GM23338 (cell line): ENCODE measurements around the gene LRRC63. TPM values are rescaled to one million over a fixed set of nuclear protein-coding genes. Genes with fewer than 3 reads are reported as not detected.

Experiments
- ATAC-seq: fragments of 200-7000 bp; cut with Tn5 transposase; 3 replicates; pipeline ENCODE4 v1.9.1; 2020
- DNase-seq: peaks from one replicate; pipeline ENCODE4 v3.0.0-alpha.2; 2015; ENCODE audit warnings: low spot score
- H2AFZ ChIP-seq: fragments of 200-600 bp; sonication (generic); 2 replicates; pipeline ENCODE4 v1.8.0; 2016; ENCODE audit warnings: antibody characterized with exemption, mild to moderate bottlenecking, moderate library complexity
- H3F3A ChIP-seq: fragments of 200-600 bp; sonication (generic); replicated peaks from 2 replicates; pipeline ENCODE4 v1.8.0; 2017; ENCODE audit warnings: antibody characterized with exemption, mixed run types, low read depth
- H3K27ac ChIP-seq: fragments of 200-600 bp; sonication (generic); 2 replicates; pipeline ENCODE4 v1.6.1; 2016; ENCODE audit warnings: low read depth
- H3K27me3 ChIP-seq: fragments of 200-600 bp; sonication (generic); 2 replicates; pipeline ENCODE4 v1.8.0; 2016; ENCODE audit warnings: mild to moderate bottlenecking, mixed run types, moderate library complexity; ENCODE audit not compliant: insufficient read depth
- H3K36me3 ChIP-seq: fragments of 200-600 bp; sonication (generic); 2 replicates; pipeline ENCODE4 v1.8.0; 2016; ENCODE audit warnings: mild to moderate bottlenecking; ENCODE audit not compliant: insufficient read depth
- H3K4me1 ChIP-seq: fragments of 200-600 bp; sonication (generic); 2 replicates; pipeline ENCODE4 v1.8.0; 2016; ENCODE audit warnings: mild to moderate bottlenecking, moderate library complexity; ENCODE audit not compliant: insufficient read depth
- H3K4me2 ChIP-seq: fragments of 200-600 bp; sonication (generic); 2 replicates; pipeline ENCODE4 v1.7.1; 2017; ENCODE audit warnings: mixed run types
- H3K4me3 ChIP-seq: fragments of 200-600 bp; sonication (generic); 2 replicates; pipeline ENCODE4 v1.6.1; 2016; ENCODE audit warnings: mixed run types
- H3K79me2 ChIP-seq: fragments of 200-600 bp; sonication (generic); replicated peaks from 2 replicates; pipeline ENCODE4 v1.8.0; 2017; ENCODE audit warnings: mild to moderate bottlenecking; ENCODE audit not compliant: insufficient read depth
- H3K9me2 ChIP-seq: fragments of 200-600 bp; sonication (generic); 2 replicates; pipeline ENCODE4 v1.8.0; 2017; ENCODE audit not compliant: insufficient read depth
- H4K20me1 ChIP-seq: fragments of 200-600 bp; sonication (generic); replicated peaks from 2 replicates; pipeline ENCODE4 v1.8.0; 2017; ENCODE audit warnings: mild to moderate bottlenecking; ENCODE audit not compliant: insufficient read depth
- H3K27ac Mint-ChIP-seq: 2 replicates; pipeline ENCODE4 v1.8.0; 2020; ENCODE audit warnings: inconsistent platforms, mild to moderate bottlenecking, moderate library complexity, mixed read lengths
- H3K27me3 Mint-ChIP-seq: 3 replicates; pipeline ENCODE4 v1.8.0; 2022; ENCODE audit warnings: low read depth, mild to moderate bottlenecking, moderate library complexity, mixed read lengths, inconsistent platforms; ENCODE audit not compliant: insufficient read depth, poor library complexity
- H3K36me3 Mint-ChIP-seq: 3 replicates; pipeline ENCODE4 v1.8.0; 2021; ENCODE audit warnings: low read depth, mild to moderate bottlenecking, inconsistent platforms, moderate library complexity, mixed read lengths
- H3K4me1 Mint-ChIP-seq: 3 replicates; pipeline ENCODE4 v1.8.0; 2020; ENCODE audit warnings: mild to moderate bottlenecking, inconsistent platforms, mixed read lengths
- H3K4me3 Mint-ChIP-seq: 3 replicates; pipeline ENCODE4 v1.8.0; 2021; ENCODE audit warnings: moderate library complexity, mild to moderate bottlenecking, inconsistent platforms, mixed read lengths
- H3K9me3 Mint-ChIP-seq: 3 replicates; pipeline ENCODE4 v1.8.0; 2020; ENCODE audit warnings: moderate library complexity, mild to moderate bottlenecking, inconsistent platforms, mixed read lengths
- CREB1 ChIP-seq: fragments of 250-450 bp; sonication (Bioruptor Pico); IDR thresholded peaks from 2 replicates; pipeline ENCODE4 v1.5.0; 2020; ENCODE audit warnings: low read depth, mild to moderate bottlenecking, moderate library complexity
- CTCF ChIP-seq, 2 experiments: fragments of 200-600 bp in 1 of 2; sonication (generic) in 1 of 2; conservative IDR thresholded peaks; 2 replicates each; pipeline versions ENCODE4 v1.5.1 to v1.6.1; 2016 to 2017; ENCODE audit warnings: antibody characterized with exemption in 2 of 2, low read depth in 2 of 2, mild to moderate bottlenecking in 2 of 2, moderate library complexity in 1 of 2
- ETS1 ChIP-seq: IDR thresholded peaks from 2 replicates; pipeline ENCODE4 v1.6.1; 2016; ENCODE audit warnings: antibody characterized with exemption
- EZH2 ChIP-seq: fragments of 200-600 bp; sonication (generic); IDR thresholded peaks from one replicate; pipeline ENCODE4 v1.8.0; 2017; ENCODE audit warnings: antibody characterized with exemption, mild to moderate bottlenecking, low read depth; ENCODE audit not compliant: unreplicated experiment
- EZH2phosphoT487 ChIP-seq: fragments of 200-600 bp; sonication (generic); IDR thresholded peaks from one replicate; pipeline ENCODE4 v1.8.1; 2018; ENCODE audit warnings: antibody characterized with exemption; ENCODE audit not compliant: unreplicated experiment
- JUNB ChIP-seq: IDR thresholded peaks from one replicate; pipeline ENCODE4 v1.6.1; 2016; ENCODE audit warnings: antibody characterized with exemption; ENCODE audit not compliant: unreplicated experiment
- NANOG ChIP-seq: IDR thresholded peaks from 2 replicates; pipeline ENCODE4 v1.6.1; 2016; ENCODE audit warnings: antibody characterized with exemption, borderline replicate concordance
- POLR2AphosphoS5 ChIP-seq: IDR thresholded peaks from 2 replicates; pipeline ENCODE4 v1.6.1; 2016; ENCODE audit warnings: antibody characterized with exemption, low read depth
- REST ChIP-seq: IDR thresholded peaks from one replicate; pipeline ENCODE4 v1.6.1; 2018; ENCODE audit warnings: antibody characterized with exemption; ENCODE audit not compliant: unreplicated experiment
- STAT1 ChIP-seq: IDR thresholded peaks from one replicate; pipeline ENCODE4 v1.6.1; 2016; ENCODE audit warnings: antibody characterized with exemption; ENCODE audit not compliant: unreplicated experiment
- ZNF114 ChIP-seq: fragments of 250-450 bp; sonication (Bioruptor Pico); IDR thresholded peaks from 2 replicates; pipeline ENCODE4 v1.5.0; 2020; ENCODE audit warnings: mild to moderate bottlenecking, moderate library complexity
- ZNF331 ChIP-seq: fragments of 250-450 bp; sonication (Bioruptor Pico); IDR thresholded peaks from 2 replicates; pipeline ENCODE4 v1.5.0; 2020; ENCODE audit warnings: low read depth, mild to moderate bottlenecking, moderate library complexity
- polyA plus RNA-seq: library from polyadenylated mRNA; unstranded; fragments of >200 nt; fragmentation: Nextera tagmentation; extraction: Ambion mirVana; gene quantifications from 2 replicates; pipeline ENCODE4 v1.2.1, GENCODE V29; 2016
- total RNA-seq: library from RNA; depleted of rRNA; stranded (reverse); fragments of >200 nt; shearing (Covaris generic); gene quantifications from 2 replicates; pipeline ENCODE4 v1.2.3, GENCODE V29; 2014
- TF ChIP-seq, protein P1 (sequence below): fragments of 250-450 bp; sonication (Bioruptor Pico); IDR thresholded peaks from 2 replicates; pipeline ENCODE4 v1.5.0; 2020; ENCODE audit warnings: mild to moderate bottlenecking, moderate library complexity

The LRRC63 gene
- total and polyA plus RNA-seq, 2 experiments from 2014 or later, result not detected

DNA sequence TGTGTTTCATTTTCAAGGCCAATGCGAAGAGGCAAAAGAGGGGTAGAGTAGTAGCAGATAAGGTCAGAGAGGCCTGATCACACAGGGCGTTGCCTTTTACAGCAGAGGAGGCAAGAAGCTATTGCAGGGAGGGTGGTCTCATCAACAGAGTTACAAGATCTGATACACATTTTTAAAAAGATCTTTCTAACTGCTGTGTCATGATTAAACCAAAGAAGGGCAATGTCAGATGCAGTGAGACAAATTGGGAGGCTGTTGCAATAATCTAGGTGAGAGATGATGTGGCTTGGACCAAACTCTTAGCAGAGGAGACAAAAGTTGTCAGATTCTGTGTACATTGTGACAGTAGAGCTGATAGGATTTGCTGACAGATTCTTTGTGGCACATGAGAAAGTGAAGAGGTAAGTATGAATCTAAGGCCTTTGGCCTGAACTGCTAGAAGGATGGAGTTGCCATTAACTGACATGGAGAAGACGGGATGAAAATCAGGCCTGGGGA lies 13.0 kb upstream of the LRRC63 start:
- no peak for TF ChIP-seq ZNF114 (CRISPR knock-in tag)
- no peak for TF ChIP-seq POLR2AphosphoS5
- no peak for TF ChIP-seq NANOG
- TF ChIP-seq, protein P1, sequence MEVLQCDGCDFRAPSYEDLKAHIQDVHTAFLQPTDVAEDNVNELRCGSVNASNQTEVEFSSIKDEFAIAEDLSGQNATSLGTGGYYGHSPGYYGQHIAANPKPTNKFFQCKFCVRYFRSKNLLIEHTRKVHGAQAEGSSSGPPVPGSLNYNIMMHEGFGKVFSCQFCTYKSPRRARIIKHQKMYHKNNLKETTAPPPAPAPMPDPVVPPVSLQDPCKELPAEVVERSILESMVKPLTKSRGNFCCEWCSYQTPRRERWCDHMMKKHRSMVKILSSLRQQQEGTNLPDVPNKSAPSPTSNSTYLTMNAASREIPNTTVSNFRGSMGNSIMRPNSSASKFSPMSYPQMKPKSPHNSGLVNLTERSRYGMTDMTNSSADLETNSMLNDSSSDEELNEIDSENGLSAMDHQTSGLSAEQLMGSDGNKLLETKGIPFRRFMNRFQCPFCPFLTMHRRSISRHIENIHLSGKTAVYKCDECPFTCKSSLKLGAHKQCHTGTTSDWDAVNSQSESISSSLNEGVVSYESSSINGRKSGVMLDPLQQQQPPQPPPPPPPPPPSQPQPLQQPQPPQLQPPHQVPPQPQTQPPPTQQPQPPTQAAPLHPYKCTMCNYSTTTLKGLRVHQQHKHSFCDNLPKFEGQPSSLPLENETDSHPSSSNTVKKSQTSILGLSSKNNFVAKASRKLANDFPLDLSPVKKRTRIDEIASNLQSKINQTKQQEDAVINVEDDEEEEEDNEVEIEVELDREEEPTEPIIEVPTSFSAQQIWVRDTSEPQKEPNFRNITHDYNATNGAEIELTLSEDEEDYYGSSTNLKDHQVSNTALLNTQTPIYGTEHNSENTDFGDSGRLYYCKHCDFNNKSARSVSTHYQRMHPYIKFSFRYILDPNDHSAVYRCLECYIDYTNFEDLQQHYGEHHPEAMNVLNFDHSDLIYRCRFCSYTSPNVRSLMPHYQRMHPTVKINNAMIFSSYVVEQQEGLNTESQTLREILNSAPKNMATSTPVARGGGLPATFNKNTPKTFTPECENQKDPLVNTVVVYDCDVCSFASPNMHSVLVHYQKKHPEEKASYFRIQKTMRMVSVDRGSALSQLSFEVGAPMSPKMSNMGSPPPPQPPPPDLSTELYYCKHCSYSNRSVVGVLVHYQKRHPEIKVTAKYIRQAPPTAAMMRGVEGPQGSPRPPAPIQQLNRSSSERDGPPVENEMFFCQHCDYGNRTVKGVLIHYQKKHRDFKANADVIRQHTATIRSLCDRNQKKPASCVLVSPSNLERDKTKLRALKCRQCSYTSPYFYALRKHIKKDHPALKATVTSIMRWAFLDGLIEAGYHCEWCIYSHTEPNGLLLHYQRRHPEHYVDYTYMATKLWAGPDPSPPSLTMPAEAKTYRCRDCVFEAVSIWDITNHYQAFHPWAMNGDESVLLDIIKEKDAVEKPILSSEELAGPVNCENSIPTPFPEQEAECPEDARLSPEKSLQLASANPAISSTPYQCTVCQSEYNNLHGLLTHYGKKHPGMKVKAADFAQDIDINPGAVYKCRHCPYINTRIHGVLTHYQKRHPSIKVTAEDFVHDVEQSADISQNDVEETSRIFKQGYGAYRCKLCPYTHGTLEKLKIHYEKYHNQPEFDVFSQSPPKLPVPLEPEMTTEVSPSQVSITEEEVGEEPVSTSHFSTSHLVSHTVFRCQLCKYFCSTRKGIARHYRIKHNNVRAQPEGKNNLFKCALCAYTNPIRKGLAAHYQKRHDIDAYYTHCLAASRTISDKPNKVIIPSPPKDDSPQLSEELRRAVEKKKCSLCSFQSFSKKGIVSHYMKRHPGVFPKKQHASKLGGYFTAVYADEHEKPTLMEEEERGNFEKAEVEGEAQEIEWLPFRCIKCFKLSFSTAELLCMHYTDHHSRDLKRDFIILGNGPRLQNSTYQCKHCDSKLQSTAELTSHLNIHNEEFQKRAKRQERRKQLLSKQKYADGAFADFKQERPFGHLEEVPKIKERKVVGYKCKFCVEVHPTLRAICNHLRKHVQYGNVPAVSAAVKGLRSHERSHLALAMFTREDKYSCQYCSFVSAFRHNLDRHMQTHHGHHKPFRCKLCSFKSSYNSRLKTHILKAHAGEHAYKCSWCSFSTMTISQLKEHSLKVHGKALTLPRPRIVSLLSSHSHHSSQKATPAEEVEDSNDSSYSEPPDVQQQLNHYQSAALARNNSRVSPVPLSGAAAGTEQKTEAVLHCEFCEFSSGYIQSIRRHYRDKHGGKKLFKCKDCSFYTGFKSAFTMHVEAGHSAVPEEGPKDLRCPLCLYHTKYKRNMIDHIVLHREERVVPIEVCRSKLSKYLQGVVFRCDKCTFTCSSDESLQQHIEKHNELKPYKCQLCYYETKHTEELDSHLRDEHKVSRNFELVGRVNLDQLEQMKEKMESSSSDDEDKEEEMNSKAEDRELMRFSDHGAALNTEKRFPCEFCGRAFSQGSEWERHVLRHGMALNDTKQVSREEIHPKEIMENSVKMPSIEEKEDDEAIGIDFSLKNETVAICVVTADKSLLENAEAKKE, result no peak
- no peak for TF ChIP-seq EZH2phosphoT487
- no peak for TF ChIP-seq STAT1
- TF ChIP-seq CTCF (conservative IDR thresholded peaks at IDR 0.05; ENCODE audit: low read depth in 2 of 2), result no peak
- no peak for TF ChIP-seq JUNB
- TF ChIP-seq EZH2, result no peak
- TF ChIP-seq CREB1, result no peak
- no peak for TF ChIP-seq ETS1
- no peak for TF ChIP-seq REST
- no peak for TF ChIP-seq ZNF331
- no peak overlapping the region for H3K4me3 ChIP-seq
- H3K79me2 ChIP-seq, result no peaks in the 10 kb centered on the region
- H3K27ac Mint-ChIP-seq, result no peak overlapping the region
- no peaks in the 10 kb centered on the region for H3F3A ChIP-seq
- peaks cover 11% of the 10 kb centered on the region; the same call in 1 of the 2 replicates for H3K9me2 ChIP-seq
- no peaks in the 10 kb centered on the region for H4K20me1 ChIP-seq
- H3K4me1 ChIP-seq, result no peaks in the 10 kb centered on the region
- no peak for ATAC-seq
- no peaks in the 10 kb centered on the region for H3K27me3 ChIP-seq
- no peak for DNase-seq
- no peaks in the 10 kb centered on the region for H3K36me3 Mint-ChIP-seq
- H3K4me1 Mint-ChIP-seq, result no peaks in the 10 kb centered on the region
- no peaks in the 10 kb centered on the region for H3K36me3 ChIP-seq
- no peaks in the 10 kb centered on the region for H3K9me3 Mint-ChIP-seq
- H3K27ac ChIP-seq, result no peak overlapping the region
- H3K4me2 ChIP-seq, result no peak overlapping the region
- H3K27me3 Mint-ChIP-seq, result peaks cover 3% of the 10 kb centered on the region
- no peak overlapping the region for H3K4me3 Mint-ChIP-seq
- H2AFZ ChIP-seq, result no peak overlapping the region
